NB4 (cell line): ENCODE data around the gene ZNF784.
"Not testable (repeated sequence)": the region's sequence is repeated elsewhere in the genome, so short reads cannot be mapped to it uniquely, and the experiment has no call there.

ENCODE experiments used
- DNase-seq: peaks from one replicate; pipeline ENCODE4 v3.0.0; 2010; ENCODE audit warnings: low read depth
- H3K4me3 ChIP-seq: one replicate; pipeline ENCODE4 v1.5.1; 2011; ENCODE audit warnings: mild to moderate bottlenecking, low read depth, low read length, moderate library complexity
- MYC ChIP-seq: IDR thresholded peaks from 2 replicates; pipeline ENCODE4 v1.6.1; 2011; ENCODE audit warnings: low read depth, low read length
- POLR2A ChIP-seq: IDR thresholded peaks from 2 replicates; pipeline ENCODE4 v1.6.1; 2011; ENCODE audit warnings: mild to moderate bottlenecking; ENCODE audit not compliant: insufficient read length; ENCODE audit errors: extremely low read depth
- TF ChIP-seq, protein P1 (sequence below): IDR thresholded peaks from 2 replicates; pipeline ENCODE4 v1.6.1; 2011; ENCODE audit warnings: low read depth, low read length
- TF ChIP-seq, protein P2 (sequence below): IDR thresholded peaks from one replicate; pipeline ENCODE4 v1.5.1; 2012; ENCODE audit warnings: low read depth, low read length

ZNF784 gene

GRCh38 chr19:55579766-55580621 is 44.4 kb downstream of the ZNF784 start:
- DNase-seq = peak; percentile 55
- TF ChIP-seq, protein P1, sequence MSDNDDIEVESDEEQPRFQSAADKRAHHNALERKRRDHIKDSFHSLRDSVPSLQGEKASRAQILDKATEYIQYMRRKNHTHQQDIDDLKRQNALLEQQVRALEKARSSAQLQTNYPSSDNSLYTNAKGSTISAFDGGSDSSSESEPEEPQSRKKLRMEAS = no peak
- TF ChIP-seq, protein P2, sequence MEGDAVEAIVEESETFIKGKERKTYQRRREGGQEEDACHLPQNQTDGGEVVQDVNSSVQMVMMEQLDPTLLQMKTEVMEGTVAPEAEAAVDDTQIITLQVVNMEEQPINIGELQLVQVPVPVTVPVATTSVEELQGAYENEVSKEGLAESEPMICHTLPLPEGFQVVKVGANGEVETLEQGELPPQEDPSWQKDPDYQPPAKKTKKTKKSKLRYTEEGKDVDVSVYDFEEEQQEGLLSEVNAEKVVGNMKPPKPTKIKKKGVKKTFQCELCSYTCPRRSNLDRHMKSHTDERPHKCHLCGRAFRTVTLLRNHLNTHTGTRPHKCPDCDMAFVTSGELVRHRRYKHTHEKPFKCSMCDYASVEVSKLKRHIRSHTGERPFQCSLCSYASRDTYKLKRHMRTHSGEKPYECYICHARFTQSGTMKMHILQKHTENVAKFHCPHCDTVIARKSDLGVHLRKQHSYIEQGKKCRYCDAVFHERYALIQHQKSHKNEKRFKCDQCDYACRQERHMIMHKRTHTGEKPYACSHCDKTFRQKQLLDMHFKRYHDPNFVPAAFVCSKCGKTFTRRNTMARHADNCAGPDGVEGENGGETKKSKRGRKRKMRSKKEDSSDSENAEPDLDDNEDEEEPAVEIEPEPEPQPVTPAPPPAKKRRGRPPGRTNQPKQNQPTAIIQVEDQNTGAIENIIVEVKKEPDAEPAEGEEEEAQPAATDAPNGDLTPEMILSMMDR = no peak
- TF ChIP-seq POLR2A (no peak), MYC (no peak)
- H3K4me3 ChIP-seq = peak overlapping the region; percentile 72

- no peak for DNase-seq
- no peak overlapping the region for H3K4me3 ChIP-seq
- TF ChIP-seq MYC = no peak
- TF ChIP-seq, protein P2 = no peak
- TF ChIP-seq, protein P1 = no peak
- no peak for TF ChIP-seq POLR2A
These were observed 45.3 kb downstream of the ZNF784 start for GRCh38 chr19:55578761-55579747.

GRCh38 chr19:55578031-55578760 is 46.2 kb downstream of the ZNF784 start:
- TF ChIP-seq MYC = no peak
- TF ChIP-seq, protein P1 = no peak
- no peak for TF ChIP-seq POLR2A
- TF ChIP-seq, protein P2 = no peak
- H3K4me3 ChIP-seq = no peak overlapping the region
- DNase-seq = no peak

- no peak overlapping the region for H3K4me3 ChIP-seq
- no peak for DNase-seq
- TF ChIP-seq, protein P1 = no peak
- TF ChIP-seq, protein P2 = no peak
- no peak for TF ChIP-seq POLR2A
- TF ChIP-seq MYC = no peak
These were observed 47.6 kb downstream of the ZNF784 start for GRCh38 chr19:55576746-55577145.

DNA sequence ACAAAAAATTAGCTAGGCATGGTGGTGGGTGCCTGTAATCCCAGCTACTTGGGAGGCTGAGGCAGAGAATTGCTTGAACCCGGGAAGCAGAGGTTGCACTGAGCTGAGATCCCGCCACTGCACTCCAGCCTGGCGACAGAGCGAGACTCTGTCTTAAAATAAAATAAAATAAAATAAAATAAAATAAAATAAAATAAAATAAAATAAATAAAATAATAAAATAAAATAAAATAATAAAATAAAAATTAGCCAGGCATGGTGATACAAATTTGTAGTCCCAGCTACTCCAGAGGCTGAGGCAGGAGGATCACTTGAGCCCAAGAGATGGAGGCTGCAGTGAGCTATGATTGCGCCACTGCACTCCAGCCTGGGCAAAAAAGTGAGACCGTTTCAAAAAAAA is 50.4 kb downstream of the ZNF784 start:
- DNase-seq, H3K4me3 ChIP-seq: not testable (repeated sequence)
